Activated CD8-positive, alpha-beta memory T cell treated with anti-CD3 and anti-CD28 coated beads, Interleukin-2, amount 50 U/mL, for 4 hours (primary cell): Measurements from ENCODE around the gene SLC8A3.

ENCODE experiments used
- DNase-seq: peaks from one replicate; pipeline ENCODE4 v3.0.0-alpha.2; 2020

The SLC8A3 gene

DNA sequence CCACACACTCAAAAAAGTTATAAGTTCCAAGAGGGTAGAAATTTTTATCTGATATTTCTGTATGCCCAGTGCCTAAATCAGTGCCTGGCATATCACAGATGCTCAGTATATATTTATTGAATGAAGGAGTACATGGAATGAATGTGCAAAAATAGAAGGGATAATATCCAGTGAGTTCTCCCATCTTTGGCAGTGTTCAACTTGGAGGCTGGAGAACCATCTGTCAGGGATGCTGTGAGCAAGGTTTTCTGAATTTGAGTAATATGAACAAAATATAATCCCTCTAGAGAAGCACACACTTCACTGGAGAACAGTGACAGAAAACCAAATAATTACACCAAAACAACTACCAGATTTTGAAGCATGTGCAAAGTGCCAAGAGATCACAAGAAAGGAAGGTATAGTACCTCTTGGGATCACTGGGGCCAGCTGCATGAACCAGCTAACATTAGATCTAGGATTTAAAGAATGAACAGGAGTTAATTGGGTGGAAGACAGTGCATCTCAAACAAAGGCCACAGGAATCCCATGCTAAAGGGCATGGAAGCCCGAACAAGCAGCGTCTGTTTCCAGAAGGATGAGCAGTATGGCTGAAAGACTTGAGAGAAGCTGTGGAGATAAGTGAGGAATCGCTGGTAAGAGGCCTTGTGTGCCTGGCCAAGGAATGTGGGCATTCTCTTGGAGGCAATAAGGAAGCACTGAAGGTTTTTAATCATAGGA lies 11.5 kb downstream of the SLC8A3 start:
- DNase-seq: no peak

- DNase-seq: no peak
These were observed 15.2 kb downstream of the SLC8A3 start for GRCh38 chr14:70173569-70173968.

DNA sequence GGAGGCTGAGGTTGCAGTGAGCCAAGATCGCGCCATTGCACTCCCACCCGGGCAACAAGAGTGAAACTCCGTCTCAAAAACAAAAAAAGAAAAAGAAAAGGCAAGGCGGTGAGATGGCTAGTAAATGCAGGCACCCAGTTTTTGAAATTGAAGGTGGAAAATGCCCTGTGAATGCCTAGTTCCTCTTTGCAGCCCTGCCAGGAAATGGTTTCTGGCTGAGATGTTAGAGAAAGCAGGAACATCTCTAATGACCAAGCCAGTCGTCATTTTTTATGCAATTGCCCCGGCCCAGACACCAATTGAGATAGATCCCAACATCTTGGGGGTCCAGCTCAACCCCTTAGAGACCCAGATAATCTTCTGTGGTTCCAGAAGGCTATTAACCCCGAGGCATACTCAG lies 17.0 kb downstream of the SLC8A3 start:
- DNase-seq: no peak

GRCh38 chr14:70170976-70171375 lies 17.8 kb downstream of the SLC8A3 start:
- DNase-seq: no peak

GRCh38 chr14:70168406-70168805 lies 20.3 kb downstream of the SLC8A3 start:
- no peak for DNase-seq

DNA sequence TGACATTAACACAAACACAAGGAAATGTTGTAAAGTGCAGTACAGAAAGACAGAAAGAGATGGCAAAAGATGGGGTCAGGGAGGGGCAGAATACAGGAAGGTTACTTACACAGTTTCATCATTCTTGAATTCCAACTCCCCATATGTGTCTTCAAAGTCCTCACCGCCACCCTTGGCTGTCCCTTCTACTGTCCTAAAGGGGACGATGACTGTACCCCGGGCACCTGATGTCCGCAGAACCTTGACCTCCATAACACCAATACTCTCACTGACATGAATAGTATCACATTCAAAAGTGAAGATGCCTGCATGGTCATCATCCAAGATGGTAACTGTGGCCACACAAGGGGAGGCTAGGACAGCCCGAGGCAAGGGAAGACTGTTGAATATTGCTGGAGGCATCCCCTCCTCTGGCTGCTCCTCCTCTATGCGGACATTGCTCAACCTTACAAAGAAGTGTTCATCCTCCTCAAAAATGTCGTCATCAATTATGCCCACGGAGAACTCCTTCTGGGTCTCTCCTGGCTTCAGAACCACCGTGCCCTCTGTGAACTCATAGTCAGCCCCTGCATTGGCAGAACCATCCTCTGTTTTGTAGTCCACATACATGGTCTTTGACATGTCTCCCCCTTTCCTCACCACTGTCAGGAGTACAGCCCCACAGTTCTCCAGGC lies 22.1 kb downstream of the SLC8A3 start:
- no peak for DNase-seq

- no peak for DNase-seq
These were observed 26.4 kb downstream of the SLC8A3 start for GRCh38 chr14:70162358-70162757.

DNA sequence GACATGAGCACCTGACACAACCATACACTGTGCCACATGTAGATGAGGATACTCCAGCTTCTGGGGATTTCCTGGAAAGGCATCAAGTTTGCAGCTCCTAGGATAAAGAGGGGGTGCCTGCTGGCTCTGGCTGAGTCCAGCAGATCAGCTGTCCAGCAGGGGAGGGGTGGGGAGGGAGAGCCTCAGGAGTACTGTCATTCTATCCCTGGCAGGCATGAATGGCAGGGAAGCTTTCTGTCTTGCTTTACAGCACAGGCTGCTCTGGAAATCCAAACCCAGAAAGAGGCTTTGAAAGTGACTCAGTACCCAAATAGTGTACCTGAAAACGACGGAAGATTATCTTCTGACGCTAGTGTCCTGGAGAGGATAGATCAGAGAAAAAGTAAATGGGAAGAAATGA lies 32.2 kb downstream of the SLC8A3 start:
- DNase-seq: no peak

DNA sequence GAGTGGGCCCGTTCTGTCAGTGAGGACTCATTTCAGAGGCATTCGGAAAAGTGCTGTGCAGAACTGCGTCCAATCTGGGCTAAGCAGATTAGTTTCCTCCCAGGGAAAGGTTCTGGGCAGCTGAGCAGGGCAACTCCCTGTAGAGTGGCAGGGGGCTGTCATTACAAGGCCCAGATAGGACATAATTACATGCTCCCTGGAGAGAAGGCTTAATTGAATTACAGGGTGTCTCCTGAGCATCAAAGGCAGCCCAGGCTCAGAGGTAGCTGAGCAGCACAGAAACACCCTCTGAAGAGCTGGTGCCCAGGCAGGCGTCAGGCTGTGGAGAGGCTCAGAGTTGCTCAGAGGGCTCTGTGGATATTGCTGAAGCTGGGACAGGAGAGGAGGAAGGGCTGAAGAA lies 36.0 kb downstream of the SLC8A3 start:
- DNase-seq: no peak

- no peak for DNase-seq
These were observed 36.7 kb downstream of the SLC8A3 start for GRCh38 chr14:70152081-70152480.

- no peak for DNase-seq
These were observed 39.1 kb downstream of the SLC8A3 start for GRCh38 chr14:70149596-70150165.

DNA sequence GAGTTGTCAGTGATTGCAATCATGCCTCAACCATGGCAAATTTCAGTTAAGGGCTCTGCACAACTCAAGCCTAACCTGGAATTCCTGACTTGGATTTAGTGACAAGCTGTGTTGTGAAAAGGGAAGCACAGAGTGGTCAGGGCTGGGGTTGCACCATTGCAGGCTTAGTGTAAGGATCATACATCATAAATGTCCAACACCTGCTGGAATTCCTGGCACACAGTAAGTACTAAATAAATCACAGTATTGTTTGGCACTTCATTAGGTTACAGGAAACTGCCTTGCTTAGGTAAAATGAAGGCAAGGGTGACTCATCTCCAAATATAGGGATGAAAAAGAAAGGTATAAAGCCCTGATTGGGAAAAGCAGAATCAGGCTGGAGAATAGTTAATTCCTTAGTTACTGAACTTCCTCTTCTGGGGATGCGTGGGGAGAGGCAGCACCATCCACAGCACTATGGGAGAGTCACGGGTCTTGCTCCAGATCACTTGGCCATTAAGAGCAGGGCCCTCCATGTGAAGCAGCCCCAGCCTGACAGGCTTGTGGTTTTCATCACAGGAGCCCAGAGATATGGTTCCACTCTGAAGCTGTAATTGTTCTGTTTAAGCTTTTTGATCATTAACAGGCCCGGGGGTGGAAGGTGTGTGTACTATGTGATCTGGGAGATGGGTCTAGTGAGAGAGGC lies 39.7 kb downstream of the SLC8A3 start:
- no peak for DNase-seq

DNA sequence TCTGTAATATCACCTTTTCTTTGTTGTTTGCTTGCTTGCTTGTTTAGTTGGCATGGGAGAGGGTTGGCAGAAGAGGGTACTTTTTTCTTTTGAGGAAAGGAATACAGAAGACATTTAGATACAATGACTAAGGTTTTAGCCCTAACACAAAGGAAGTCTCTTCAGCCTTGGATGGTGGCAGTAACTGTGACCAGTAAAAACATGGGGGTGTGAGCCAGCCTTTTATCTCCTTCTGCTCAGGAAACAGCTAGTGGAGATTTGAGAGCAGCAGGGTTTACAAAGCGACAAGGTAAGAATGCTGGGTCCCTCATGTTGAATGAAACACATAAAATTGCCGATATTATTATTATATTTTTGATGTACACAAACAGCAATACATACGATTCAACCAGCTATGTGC lies 40.4 kb downstream of the SLC8A3 start:
- no peak for DNase-seq

- DNase-seq: no peak
These were observed 44.7 kb downstream of the SLC8A3 start for GRCh38 chr14:70144046-70144445.

GRCh38 chr14:70143306-70143705 lies 45.4 kb downstream of the SLC8A3 start:
- DNase-seq: no peak

DNA sequence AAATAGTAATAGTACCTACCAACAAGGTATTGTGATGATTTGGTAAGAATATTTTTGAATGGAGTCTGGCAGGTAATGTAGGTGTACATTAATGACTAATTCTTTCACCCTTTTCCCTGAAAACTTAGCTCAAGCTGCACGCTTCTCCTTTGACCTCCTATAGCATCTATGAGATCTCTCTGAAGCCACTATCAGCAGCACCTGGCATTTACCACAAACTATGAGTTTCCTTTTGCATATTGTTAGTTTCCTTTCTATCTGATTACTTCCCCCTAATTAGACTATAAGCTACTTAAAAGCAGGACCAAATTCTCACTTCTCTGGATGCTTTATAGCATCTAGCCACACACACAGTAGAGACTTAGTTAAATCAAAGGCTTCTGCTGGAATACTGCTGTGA lies 48.1 kb downstream of the SLC8A3 start:
- DNase-seq: no peak

DNA sequence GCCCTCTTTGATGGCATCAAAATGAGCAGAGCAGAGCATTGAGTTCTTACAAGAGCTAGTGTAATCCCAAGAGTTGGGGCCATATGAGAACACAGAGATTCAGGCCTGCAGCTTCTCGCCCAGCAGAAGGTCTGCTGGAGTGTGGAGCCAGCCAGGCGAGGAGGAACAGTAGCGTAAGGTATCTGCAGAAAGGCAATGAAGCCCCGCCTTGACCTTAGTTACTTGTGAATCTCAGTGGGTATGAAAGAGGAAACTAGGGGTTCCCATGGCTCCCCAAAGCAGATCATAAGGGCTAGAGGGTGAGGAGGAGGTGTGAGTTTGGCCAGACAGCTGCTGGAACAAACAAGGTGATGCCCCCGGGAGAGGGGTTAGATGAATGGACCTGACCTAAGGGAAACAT lies 49.4 kb downstream of the SLC8A3 start:
- no peak for DNase-seq

GRCh38 chr14:70137788-70138187 lies 51.0 kb downstream of the SLC8A3 start:
- no peak for DNase-seq

DNA sequence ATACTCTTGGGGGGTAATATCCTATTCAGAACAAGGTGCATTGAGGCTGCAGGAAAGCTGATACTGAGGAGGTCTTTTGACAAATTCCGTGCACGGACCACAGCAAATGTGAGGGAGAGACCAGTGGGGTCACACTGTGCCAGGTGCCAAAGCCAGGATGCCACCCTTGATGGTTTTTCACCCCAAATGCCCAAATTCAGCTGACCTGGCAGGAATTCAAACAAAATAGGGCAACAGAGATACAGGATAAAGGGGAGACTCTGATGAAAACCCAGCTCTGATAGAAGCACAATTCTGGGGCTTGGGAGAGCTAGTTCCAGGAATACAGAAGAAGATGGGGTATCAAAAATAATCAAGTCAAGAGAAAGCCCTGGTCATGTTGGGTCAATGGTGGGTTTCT lies 55.3 kb downstream of the SLC8A3 start:
- DNase-seq: no peak

DNA sequence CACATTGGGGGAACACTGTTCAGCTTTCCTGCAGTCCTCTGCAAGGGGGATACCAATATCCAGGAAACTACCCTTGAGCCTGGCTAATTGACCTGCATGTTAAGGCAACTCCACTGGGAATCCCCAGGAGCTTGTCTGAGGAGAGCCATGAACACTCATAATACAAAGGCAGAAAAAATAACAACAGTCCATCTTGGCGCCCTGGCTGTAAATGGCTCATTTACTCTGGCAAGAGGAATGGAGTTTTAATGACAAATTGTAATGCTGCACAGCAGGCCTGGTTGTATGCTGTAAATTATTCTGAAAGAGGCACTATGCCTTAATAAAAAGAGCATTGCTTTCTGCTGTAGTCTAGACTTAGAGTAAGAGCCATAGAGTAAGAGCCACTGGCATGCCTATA lies 58.3 kb downstream of the SLC8A3 start:
- no peak for DNase-seq

DNA sequence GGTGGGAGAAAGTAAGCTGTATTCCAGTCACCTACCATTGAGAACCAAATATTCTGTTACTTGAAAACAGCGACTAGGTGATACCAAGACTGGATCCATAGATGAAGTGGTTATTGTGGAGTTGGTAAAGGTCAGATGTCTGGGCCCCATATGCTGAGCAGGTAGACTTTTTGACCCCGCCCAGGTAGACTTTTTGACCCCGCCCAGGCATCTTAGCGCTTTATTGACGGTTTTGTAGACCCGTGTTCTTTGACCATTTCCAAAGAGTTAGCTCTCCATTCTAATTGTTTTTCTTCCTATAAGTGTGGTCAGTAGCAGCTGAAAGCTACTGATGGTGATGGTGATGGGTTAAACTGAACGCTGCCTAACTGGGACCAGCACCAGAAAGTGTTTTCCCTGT lies 61.6 kb downstream of the SLC8A3 start:
- DNase-seq: no peak

DNA sequence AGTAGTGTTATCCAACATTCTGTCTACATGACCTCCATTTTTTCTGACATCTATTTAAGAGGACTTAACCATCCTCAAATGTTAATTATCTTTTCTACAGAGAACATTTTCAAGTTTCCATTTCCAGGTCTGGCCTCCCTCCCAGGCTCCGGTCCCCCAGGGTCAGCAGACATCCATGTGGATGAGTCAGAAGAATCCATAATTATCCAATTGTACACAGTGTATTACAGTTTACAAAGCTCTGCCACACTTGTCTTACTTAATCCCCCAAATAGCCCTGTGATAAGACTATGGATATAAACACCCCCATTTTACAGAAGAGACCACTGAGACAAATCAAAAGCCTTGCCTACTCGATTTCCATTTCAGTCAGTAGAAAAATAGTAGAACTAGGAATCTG lies 65.0 kb downstream of the SLC8A3 start:
- no peak for DNase-seq

DNA sequence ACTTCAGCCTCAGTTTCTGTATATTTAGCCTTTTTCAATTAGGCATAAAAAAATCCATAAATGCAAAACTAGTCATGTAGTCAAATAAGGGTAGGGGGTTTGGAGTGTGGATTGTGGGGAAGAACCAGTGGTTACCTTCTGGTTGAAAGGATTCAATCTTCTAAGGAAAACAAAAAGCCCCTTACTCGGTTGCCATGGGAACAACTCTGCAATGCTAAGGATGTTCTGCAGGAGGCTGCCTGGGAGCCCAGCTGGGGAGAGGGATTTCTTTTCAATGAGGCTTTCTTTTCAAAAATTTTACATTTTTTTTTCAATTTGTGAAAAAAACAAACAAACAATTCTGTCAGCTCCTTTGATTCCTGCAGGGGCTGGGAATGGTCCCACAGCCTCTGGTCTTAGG lies 67.2 kb downstream of the SLC8A3 start:
- no peak for DNase-seq

DNA sequence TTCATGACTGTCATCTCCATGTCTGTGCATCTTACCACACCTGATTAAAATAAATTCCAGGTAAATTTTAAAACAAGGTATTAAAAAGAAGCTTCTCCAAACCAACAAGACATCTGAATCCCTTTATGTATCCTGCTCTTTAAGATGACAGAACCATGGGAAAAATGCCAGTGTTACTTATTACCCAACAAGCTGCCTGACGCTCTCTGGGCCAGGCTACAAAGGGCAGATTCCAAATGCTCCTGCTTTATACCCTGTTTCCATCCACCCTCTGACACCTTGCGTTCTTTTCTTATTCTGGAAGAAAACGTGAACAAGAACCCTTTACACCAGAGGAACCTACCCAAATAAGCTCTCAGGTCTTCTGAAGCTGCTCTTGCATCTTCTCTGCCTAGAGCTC lies 70.7 kb downstream of the SLC8A3 start:
- DNase-seq: no peak
